Measurements from ENCODE around the gene N4BP2L1. TPM values are rescaled to one million over a fixed set of nuclear protein-coding genes. Genes with fewer than 3 reads are reported as not detected.

The N4BP2L1 gene
- total RNA-seq, result 19.2 TPM

DNA sequence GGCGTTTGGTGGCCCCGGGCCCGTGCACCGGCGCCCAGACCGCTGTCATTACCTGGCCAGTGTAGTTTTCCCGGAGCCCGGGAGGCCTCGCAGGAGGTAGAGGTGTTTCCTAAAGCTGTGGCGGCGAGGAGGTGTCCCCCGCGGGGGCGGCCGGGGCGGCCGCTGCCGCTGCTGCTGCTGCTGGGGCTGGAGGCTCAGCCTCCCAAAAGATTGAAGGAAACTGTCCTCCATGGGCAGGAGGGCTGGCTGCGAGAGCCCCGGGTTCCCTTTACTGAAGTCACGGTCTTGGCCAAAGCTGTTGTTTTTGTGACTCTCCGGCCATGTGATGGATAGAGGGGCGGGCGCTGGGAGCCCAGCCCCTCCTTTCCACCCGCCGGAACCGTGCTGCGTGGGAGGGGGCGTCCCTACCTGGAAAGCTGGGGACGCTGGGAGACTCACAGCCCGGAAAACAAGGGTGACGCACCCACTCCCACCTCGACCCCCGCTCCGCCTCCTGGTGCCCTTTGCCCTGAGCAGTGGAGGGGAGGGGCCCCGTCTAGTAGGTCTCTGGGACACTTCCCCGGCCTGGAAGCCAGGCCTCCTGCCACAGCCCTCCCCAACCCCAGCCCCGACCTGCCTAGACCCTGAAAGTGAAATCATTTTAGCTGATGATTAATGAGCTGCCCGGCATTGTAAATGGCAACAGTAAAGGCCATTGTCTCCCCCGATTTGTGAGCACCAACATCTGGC is at the start of gene N4BP2L1:
Gene N4BP2L1, minus strand, starts transcription at position 279 of the 729 bp plus-strand sequence. Its CDS starts 48 bp downstream, at position 231.
- intact Hi-C loops (cut with DNase I), result no loop called here
- DNase-seq (ENCODE audit: extremely low spot score in 2 of 2), result no peak
- Histone ChIP-seq H3K27ac (peak within 1 kb of the TSS; percentile 96), H3K9me3 (no peaks in the 10 kb centered on the region), H3K27me3 (no peaks in the 10 kb centered on the region), H3K4me3 (peak within 1 kb of the TSS; percentile 87 to 93), H3K36me3 (no peaks in the 10 kb centered on the region), H3K4me1 (peaks cover 31% of the 10 kb centered on the region)
- TF ChIP-seq POLR2AphosphoS5 (IDR thresholded peaks at IDR 0.05; ENCODE audit: insufficient read depth in 1 of 2, low read depth in 1 of 2) (peak; percentile 85 to 95), POLR2A (IDR thresholded peaks at IDR 0.05) (peak in 1 of 2 donors; percentile 86)
- TF ChIP-seq, protein P1, sequence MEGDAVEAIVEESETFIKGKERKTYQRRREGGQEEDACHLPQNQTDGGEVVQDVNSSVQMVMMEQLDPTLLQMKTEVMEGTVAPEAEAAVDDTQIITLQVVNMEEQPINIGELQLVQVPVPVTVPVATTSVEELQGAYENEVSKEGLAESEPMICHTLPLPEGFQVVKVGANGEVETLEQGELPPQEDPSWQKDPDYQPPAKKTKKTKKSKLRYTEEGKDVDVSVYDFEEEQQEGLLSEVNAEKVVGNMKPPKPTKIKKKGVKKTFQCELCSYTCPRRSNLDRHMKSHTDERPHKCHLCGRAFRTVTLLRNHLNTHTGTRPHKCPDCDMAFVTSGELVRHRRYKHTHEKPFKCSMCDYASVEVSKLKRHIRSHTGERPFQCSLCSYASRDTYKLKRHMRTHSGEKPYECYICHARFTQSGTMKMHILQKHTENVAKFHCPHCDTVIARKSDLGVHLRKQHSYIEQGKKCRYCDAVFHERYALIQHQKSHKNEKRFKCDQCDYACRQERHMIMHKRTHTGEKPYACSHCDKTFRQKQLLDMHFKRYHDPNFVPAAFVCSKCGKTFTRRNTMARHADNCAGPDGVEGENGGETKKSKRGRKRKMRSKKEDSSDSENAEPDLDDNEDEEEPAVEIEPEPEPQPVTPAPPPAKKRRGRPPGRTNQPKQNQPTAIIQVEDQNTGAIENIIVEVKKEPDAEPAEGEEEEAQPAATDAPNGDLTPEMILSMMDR (IDR thresholded peaks at IDR 0.05), result no peak

DNA sequence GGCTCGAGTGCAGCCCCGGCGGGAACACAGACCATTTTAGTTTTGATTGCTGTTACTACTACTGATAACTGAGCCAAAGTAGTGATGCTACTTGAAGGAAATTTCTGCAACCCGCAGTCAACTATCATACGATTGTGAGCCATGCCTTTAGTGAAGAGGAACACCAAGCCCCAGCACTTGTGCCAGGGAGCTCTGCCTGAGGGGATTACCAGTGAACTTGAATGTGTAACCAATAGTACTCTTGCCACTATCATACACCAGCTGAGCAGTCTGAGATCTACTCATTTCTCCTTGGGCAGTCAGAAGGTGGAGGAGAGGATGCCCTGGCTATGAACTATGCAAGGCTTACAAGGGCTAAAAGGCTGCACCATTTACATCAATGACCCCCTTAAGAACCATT is 49.0 kb upstream of the N4BP2L1 start:
- Histone ChIP-seq H3K27me3 (no peaks in the 10 kb centered on the region), H3K4me3 (no peak overlapping the region), H3K4me1 (no peaks in the 10 kb centered on the region), H3K9me3 (no peaks in the 10 kb centered on the region), H3K27ac (no peak overlapping the region), H3K36me3 (no peaks in the 10 kb centered on the region)
- no peak for DNase-seq (ENCODE audit: extremely low spot score in 2 of 2)
- TF ChIP-seq, protein P1 (IDR thresholded peaks at IDR 0.05), result no peak
- no peak for TF ChIP-seq POLR2AphosphoS5 (IDR thresholded peaks at IDR 0.05; ENCODE audit: insufficient read depth in 1 of 2, low read depth in 1 of 2)
- no peak for TF ChIP-seq POLR2A (IDR thresholded peaks at IDR 0.05)
- intact Hi-C loops (cut with DNase I), result no loop called here

DNA sequence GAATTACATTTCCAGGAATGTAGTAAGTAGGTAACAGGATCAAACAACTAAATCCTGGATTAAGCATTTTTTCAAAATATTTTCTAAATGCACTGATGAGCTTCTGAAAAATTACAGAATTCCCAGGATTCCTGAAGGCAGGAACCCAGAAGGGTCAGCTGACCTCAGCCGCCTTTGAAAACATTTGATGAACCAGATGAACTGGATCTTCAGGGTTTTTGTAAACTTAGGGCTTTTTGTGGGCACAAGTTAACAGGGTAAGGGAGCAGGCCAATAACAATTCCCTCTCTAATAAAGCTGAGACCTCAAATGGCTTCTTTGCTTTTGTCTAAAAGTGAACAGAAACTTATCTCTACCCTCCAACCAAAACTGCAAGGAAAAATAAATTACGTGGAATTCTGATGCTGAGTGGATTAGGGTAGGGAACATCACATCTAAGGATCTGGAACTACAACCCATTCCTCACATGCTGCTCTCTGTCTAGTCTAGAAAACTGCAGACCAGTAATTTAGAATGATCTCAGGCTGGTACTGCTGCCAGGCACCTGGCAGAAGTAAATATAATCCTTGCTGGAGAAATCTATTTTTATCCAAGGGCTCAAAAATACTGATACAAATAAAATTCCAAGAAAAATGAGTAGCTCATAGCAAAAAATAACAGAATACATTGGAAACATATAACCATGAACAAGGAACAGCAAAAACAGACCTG is 48.2 kb upstream of the N4BP2L1 start:
- DNase-seq (ENCODE audit: extremely low spot score in 2 of 2), result no peak
- H3K27ac ChIP-seq, result no peak overlapping the region
- no peaks in the 10 kb centered on the region for H3K27me3 ChIP-seq
- no peaks in the 10 kb centered on the region for H3K4me1 ChIP-seq
- intact Hi-C loops (cut with DNase I), result no loop called here
- no peaks in the 10 kb centered on the region for H3K36me3 ChIP-seq
- H3K9me3 ChIP-seq, result no peaks in the 10 kb centered on the region
- no peak overlapping the region for H3K4me3 ChIP-seq
- TF ChIP-seq POLR2A (IDR thresholded peaks at IDR 0.05) (no peak), POLR2AphosphoS5 (IDR thresholded peaks at IDR 0.05; ENCODE audit: insufficient read depth in 1 of 2, low read depth in 1 of 2) (no peak)
- TF ChIP-seq, protein P1 (IDR thresholded peaks at IDR 0.05), result no peak

DNA sequence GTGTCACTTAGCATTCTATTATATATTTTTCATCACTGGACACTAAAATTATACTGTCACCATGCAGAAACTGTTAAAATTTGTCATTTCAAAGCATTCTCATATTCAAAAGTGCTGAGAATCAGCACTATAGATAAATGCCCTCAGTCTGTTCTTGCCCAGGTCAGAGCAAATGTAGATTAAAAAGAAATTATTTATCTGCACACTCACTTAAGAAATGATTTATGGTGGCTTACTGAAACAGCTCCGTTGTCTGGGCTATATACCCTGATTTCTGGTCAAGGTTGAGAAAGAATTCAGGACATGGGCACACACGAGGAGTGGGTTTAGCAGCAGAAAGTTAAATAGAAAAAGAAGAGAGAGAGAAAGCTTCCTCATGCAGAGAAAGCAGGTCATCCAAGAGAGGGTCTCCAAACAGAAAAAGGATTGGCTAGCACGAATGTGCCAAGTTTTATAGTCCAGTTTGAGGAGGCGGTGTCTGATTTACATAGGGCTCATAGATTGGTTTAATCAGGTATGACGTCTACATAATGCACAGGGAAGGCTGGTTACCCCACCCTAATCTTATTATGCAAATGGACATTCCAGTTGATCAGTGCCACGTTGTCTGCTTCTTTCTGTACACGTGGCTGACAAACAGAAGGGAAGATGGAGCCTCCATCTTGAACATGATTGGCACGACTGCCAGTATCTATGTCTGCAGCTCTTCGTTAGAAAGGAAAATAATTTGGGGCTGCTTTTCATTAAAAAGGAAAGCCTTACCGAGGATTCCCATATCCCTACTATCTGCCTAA is 47.3 kb upstream of the N4BP2L1 start:
- H3K9me3 ChIP-seq, result no peaks in the 10 kb centered on the region
- H3K27ac ChIP-seq, result no peak overlapping the region
- no peaks in the 10 kb centered on the region for H3K36me3 ChIP-seq
- TF ChIP-seq, protein P1 (IDR thresholded peaks at IDR 0.05), result no peak
- TF ChIP-seq POLR2AphosphoS5 (IDR thresholded peaks at IDR 0.05; ENCODE audit: insufficient read depth in 1 of 2, low read depth in 1 of 2), result no peak
- H3K4me1 ChIP-seq, result no peaks in the 10 kb centered on the region
- DNase-seq (ENCODE audit: extremely low spot score in 2 of 2), result no peak
- H3K4me3 ChIP-seq, result no peak overlapping the region
- no peaks in the 10 kb centered on the region for H3K27me3 ChIP-seq
- intact Hi-C loops (cut with DNase I), result no loop called here
